ENCODE results near the gene WDR44.

DNA sequence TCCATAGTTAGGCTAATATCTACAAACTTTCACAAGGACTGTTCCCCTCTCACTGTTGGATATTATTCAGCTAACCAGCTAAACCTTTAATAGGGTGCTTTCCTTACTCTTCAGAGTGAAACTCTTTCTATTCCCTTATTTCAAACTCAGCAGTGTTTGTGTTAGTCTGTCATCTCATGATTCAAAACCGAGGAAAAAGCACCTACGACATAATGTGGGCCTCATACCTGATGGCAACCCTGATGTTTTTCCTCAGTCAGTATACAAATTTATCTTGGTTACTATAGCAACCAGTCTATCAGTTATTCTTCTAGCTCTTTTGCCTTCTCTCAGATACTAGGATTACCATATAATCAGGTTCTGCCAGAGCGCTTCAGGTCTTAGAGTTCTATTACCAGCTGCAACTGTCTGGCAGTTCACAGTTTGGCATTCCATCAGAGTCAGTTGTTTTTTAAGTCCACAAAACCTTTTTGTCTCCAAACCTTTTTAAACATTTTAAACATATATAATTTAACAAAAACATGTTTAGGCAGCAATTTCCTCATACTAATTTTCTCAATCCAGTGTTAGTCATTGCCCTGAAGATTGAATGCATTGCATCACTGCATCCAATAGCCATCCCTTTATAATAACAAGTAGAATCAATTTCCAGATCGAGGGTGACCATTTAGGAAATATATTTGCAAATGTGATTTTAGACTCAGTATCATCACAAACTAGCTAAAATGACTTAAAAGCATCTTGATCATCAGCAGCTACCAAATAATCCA is 7.4 kb downstream of the WDR44 start:
- TF ChIP-seq, protein P1, sequence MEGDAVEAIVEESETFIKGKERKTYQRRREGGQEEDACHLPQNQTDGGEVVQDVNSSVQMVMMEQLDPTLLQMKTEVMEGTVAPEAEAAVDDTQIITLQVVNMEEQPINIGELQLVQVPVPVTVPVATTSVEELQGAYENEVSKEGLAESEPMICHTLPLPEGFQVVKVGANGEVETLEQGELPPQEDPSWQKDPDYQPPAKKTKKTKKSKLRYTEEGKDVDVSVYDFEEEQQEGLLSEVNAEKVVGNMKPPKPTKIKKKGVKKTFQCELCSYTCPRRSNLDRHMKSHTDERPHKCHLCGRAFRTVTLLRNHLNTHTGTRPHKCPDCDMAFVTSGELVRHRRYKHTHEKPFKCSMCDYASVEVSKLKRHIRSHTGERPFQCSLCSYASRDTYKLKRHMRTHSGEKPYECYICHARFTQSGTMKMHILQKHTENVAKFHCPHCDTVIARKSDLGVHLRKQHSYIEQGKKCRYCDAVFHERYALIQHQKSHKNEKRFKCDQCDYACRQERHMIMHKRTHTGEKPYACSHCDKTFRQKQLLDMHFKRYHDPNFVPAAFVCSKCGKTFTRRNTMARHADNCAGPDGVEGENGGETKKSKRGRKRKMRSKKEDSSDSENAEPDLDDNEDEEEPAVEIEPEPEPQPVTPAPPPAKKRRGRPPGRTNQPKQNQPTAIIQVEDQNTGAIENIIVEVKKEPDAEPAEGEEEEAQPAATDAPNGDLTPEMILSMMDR (IDR thresholded peaks at IDR 0.05) = no peak
- TF ChIP-seq EP300 (IDR thresholded peaks at IDR 0.05; ENCODE audit: low read depth) (no peak), POLR2AphosphoS5 (IDR thresholded peaks at IDR 0.05) (no peak), POLR2A (IDR thresholded peaks at IDR 0.05) (no peak)

All from transverse colon (tissue), 4 donors.